Measurements from ENCODE around the gene SSBP3.

GRCh38 chr1:54405898-54406293 is 298 bp downstream of the SSBP3 start:
- TF ChIP-seq, protein P1, sequence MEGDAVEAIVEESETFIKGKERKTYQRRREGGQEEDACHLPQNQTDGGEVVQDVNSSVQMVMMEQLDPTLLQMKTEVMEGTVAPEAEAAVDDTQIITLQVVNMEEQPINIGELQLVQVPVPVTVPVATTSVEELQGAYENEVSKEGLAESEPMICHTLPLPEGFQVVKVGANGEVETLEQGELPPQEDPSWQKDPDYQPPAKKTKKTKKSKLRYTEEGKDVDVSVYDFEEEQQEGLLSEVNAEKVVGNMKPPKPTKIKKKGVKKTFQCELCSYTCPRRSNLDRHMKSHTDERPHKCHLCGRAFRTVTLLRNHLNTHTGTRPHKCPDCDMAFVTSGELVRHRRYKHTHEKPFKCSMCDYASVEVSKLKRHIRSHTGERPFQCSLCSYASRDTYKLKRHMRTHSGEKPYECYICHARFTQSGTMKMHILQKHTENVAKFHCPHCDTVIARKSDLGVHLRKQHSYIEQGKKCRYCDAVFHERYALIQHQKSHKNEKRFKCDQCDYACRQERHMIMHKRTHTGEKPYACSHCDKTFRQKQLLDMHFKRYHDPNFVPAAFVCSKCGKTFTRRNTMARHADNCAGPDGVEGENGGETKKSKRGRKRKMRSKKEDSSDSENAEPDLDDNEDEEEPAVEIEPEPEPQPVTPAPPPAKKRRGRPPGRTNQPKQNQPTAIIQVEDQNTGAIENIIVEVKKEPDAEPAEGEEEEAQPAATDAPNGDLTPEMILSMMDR (conservative IDR thresholded peaks at IDR 0.05; ENCODE audit: low read length), result no peak
- no peak for TF ChIP-seq EZH2phosphoT487 (IDR thresholded peaks at IDR 0.05; ENCODE audit: borderline replicate concordance, low read depth, low read length)
